Stimulated activated CD8-positive, alpha-beta memory T cell treated with anti-CD3 and anti-CD28 coated beads, Interleukin-15, amount 100 ng/mL, for 48 hours (primary cell): Measurements from ENCODE around the gene RPL27.
A peak's percentile ranks its signal among the peaks of the same experiment; 100 is the strongest.
"Not testable (repeated sequence)": the region's sequence is repeated elsewhere in the genome, so short reads cannot be mapped to it uniquely, and the experiment has no call there.

ENCODE experiments used
- DNase-seq, 2 donors: peaks; one replicate each; pipeline ENCODE4 v3.0.0-alpha.2; 2020; ENCODE audit warnings: low read depth in 2 of 2

RPL27 gene

DNA sequence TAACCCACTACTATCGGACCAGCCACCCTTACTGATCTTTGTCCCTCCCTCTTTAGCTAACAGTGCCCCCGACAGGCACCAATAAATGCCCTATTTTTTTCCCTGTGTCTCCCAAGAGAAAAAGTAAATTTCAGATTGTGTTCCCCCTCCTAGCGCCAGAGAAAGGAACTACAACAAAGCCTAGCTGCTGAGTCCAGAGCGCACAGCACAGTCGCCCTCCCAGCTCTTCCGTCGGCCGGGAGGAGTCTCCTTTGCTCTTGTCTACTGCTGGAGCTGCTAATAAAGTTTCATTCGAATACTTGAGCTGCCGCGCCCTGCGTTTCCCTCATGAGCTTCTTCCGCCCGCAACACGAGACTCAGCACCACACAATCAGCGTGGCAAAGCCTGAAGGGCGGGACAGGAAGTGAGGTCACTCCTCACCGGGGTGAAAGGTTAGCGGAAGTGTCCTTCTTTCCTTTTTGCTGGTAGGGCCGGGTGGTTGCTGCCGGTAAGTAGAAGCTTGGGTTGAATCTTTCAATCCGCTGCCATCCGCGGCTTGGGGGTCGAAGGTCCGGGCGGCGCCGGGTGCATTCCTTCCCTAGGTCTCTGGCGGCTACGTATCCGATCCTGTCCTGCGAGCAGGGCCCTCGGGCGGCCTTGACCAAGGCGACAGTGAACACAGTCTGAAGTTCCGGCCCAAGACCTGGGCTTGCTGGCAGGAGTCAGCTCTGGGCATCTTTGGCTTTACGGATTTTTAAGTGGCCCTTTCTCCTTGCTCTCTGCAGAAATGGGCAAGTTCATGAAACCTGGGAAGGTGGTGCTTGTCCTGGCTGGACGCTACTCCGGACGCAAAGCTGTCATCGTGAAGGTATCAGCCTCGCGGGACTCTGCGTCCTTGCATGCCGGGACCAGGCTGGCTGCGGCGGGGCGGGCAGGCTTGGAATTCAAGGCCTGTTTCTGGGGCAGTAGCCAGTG is at the start of gene RPL27:
Gene RPL27 (plus strand): TSS at position 436 of the 955 bp plus-strand sequence. CDS start 332 bp downstream, at position 768.
- DNase-seq: peak; percentile 91 to 95

GRCh38 chr17:42950044-42950783 is 48.0 kb upstream of the RPL27 start:
- no peak for DNase-seq

DNA sequence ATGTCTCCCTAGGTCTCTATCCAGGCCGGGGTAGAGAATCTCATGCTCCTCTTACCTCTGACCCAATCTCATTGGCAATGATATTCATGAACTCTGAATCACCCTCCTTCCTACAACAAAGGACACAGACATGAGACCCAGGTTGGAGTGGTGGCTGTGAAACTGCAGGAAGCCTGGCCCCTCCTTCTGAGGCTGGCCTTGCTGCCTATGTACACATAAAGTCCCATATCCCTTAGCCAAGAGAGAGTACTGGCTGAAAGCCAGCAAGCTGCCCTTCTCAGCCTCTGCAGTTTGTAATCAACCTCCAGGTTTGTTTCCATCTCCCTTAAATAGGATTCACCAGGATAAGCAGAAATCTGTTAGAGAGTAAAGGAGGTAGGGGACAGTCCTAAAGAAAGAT is 44.5 kb upstream of the RPL27 start:
- DNase-seq: no peak

DNA sequence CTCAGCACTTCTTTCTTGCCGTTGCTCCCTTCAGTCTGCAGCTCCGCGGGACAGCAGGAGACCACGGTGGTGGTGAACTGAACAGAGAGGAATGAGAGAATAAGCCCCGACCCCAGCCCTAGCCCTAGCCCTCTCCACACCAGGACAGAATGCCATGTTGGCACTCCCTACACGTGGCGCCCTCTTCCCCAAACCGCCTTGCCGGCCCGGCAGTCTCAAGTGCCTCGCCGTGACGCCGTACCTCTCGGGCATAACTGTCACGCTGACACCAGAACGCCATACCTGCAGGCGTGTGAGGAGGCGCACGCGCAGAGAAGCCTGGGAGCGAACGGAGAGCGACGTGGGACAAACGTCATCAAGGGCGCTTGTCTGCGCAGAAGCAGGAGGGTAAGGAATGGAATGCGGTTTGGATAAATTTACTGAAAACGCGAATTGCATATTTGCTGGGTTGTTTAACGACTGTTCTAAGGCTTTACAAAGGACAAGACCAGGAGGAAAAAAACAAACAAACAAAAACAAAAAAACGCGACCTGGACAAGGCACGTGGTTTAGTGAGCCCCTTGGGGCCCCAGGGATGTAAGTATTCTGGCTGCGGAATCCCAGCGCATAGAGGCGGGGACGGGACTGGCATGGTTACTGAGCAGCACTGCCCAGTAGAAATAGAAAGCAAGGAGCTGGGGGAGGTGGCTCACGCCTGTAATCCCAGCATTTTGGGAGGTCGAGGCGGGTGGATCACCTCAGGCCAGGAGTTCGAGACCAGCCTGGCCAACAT is 33.9 kb upstream of the RPL27 start, which contains the start of gene AARSD1:
Gene AARSD1 (minus strand): TSS at position 294 of the 772 bp plus-strand sequence. CDS start 14 bp downstream, at position 280.
- peak; percentile 85 to 87 for DNase-seq

- no peak for DNase-seq
These were observed 30.3 kb upstream of the RPL27 start for GRCh38 chr17:42967925-42968324.

DNA sequence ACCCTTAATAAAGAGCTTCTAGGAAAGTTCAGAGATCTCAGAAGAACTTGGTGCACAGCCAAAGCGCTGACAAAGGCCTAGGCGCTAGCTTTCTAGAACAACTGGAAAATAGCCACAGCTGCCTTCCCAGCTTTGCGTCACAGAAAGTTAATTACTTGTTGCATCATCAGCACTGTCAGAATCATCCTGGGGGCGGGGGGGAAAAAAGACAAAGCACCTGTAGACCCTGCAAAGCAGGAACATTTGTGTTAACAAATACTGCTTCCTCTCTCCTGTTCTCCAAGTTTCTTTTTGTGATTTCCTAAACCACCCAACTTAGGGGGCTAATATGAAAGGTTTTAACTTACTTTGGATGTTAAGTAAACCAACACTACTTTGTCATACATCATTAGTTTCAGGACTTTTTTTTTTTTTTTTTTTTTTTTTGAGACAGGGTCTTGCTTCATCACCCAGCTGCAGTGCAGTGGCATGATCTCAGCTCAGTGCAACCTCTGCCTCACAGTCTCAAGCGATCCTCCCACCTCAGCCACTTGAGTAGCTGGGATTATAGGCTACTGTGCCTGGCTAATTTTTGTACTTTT is 29.1 kb upstream of the RPL27 start:
- DNase-seq: no peak

- DNase-seq: no peak
These were observed 26.6 kb upstream of the RPL27 start for GRCh38 chr17:42971589-42971988.

DNA sequence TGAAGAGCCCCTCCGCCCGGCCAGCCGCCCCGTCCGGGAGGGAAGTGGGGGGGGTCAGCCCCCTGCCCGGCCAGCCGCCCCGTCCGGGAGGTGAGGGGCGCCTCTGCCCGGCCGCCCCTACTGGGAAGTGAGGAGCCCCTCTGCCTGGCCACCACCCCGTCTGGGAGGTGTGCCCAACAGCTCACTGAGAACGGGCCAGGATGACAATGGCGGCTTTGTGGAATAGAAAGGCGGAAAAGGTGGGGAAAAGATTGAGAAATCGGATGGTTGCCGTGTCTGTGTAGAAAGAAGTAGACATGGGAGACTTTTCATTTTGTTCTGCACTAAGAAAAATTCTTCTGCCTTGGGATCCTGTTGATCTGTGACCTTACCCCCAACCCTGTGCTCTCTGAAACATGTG is 24.9 kb upstream of the RPL27 start:
- DNase-seq: not testable (repeated sequence)

DNA sequence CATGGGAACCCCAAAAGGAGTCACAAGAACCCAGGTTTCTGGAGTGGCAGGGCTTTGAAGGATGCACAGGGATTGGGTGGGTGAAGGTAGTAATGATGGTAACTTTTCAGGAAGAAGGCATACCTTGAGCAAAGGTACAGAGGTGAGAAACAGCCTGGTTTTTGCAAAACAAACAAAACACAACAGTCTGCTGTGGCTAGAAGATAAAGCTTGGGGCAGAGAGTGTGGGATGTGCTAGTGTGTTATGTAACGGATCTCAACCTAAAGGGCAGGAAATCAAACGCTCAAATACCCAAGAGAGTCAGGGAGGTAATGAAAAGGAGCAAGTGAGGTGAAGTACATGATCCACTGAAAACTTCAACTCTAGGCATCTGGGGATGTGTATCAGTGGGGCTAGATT is 23.0 kb upstream of the RPL27 start:
- DNase-seq: no peak

DNA sequence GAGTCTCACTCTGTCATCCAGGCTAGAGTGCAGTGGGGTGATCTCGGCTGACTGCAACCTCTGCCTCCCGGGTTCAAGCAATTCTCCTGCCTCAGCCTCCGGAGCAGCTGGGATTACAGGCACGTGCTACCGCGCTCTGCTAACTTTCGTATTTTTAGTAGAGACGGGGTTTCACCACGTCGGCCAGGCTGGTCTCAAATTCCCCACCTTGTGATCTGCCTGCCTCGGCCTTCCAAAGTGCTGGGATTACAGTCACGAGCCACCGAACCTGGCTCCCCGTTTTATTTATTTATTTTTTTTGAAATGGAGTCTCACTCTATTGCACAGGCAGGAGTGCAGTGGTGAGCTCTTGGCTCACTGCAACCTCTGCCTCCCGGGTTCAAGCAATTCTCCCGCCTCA is 22.5 kb upstream of the RPL27 start:
- DNase-seq: not testable (repeated sequence)

- DNase-seq: peak in 1 of 2 donors; percentile 18
These were observed 18.5 kb upstream of the RPL27 start, which contains the start of gene PTGES3L for GRCh38 chr17:42979511-42980273. PTGES3L (minus strand) TSS chr17:42980080; CDS start chr17:42980053, 27 bp downstream.

DNA sequence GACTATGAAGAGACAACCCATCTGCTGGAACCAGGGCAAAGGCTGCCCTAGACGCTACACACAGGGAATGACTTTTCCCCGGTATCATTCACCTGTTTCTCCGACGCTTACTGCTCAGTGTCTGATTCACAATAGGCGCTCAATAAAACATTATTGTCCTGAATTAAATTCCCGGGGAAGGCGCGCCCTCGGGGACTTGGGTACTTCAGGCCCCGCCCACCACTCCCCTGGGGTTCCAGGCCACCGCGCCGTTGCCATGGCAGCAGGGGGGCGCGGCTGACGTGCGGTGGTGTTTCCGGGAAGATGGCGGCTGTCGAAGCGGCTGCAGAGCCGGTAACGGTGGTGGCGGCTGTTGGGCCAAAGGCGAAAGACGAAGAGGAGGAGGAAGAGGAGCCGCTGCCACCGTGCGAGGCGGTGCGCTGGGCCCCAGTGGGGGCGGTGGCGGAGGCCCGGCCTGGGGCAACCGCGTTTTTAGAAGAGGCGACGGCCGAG is 17.9 kb upstream of the RPL27 start, which contains the start of gene RUNDC1:
Gene RUNDC1 (plus strand): TSS at position 292 of the 492 bp plus-strand sequence. CDS start 12 bp downstream, at position 304.
- DNase-seq: peak; percentile 88 to 90

- peak; percentile 57 to 68 for DNase-seq
These were observed 17.3 kb upstream of the RPL27 start for GRCh38 chr17:42980766-42981397.

DNA sequence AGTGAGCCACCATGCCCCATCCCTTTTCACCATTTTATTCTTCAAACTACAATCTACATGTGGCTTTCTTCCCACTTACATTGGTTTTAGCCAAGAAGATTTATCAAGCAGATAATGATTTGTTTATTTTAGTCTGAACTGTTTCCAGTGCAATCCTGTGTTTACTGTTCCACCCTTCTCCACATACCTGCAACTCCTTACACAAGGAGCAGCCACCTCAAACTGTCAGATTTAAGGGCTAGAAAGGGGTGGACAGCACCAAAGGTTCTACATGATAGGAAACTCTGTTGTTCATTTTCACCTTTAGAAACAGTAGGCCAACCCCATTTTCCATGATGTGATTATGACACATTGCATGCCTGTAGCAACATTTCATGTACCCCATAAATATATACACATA is 16.0 kb upstream of the RPL27 start:
- no peak for DNase-seq

DNA sequence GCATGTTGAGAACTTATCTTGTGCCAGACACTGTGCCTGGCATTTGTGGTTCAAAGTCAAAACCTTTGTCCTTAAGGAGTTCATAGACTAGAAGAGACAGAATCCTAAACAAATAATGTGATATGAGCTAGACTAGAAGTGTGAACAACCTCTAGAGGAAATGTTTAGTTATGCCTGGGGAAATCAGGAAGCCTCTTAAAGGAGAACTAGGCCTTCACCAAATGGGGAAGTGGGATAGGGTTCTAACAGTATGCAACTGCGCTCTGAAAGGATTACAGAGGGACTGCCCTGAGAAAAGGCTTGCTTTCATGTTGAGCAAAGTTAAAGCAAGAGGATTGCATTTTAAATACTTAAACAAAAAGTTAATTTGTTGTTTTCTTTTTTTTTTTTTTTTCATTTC is 13.0 kb upstream of the RPL27 start:
- DNase-seq: no peak

GRCh38 chr17:42989141-42989540 is 9.1 kb upstream of the RPL27 start:
- DNase-seq: no peak

DNA sequence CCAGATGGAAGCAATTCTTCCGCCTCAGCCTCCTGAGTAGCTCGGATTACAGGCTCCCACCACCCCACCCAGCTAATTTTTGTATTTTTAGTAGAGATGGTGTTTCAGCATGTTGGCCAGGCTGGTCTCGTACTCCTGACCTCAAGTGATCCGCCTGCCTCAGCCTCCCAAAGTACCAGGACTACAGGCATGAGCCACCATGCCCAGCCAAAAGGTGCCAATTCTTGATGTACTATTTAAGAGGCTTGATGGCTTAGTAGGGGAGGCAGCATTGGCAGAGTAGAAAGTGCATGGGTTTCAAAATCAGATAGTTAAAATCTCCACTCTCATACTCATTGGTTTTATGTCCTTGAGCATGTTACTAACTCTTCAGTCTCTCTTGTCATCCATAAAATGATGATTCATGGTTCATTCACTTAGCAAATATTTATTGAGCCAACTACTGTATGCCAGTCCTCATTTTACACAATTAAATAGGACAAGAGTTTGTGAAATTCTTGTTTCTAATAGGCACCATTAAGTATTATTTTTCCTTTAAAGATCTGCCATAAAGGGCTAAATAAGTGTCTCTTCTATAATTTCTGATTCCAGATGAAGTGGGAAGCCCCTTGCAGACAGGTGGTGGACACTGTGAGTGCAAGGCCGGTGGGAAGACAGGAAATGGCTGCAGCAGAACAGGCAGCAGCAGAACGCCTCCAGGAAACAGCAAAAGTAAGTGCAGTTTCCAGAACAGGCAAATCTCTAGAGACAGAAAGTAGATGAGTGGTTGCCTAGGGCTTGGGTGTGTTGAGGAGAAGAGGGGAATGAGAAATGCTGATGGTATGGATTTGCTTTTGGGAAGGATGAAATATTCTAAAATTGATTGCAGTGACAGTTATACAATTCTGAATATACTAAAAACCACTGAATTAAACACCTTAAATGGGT is 8.2 kb upstream of the RPL27 start:
- no peak for DNase-seq

GRCh38 chr17:42991471-42991870 is 6.7 kb upstream of the RPL27 start:
- no peak for DNase-seq

- DNase-seq: no peak
These were observed 5.3 kb upstream of the RPL27 start for GRCh38 chr17:42992872-42993271.
